NCI-H510A (cell line): ENCODE data around the gene LOXHD1.

Source experiments
- DNase-seq: peaks from one replicate; lab custom pipeline; 2025; lab: John Stamatoyannopoulos, UW

LOXHD1 gene

GRCh38 chr18:46452820-46453219 lies 204.2 kb downstream of the LOXHD1 start:
- DNase-seq = no peak

- DNase-seq = no peak
These were observed 207.5 kb downstream of the LOXHD1 start for GRCh38 chr18:46449499-46449898.

- DNase-seq = no peak
These were observed 208.0 kb downstream of the LOXHD1 start for GRCh38 chr18:46449033-46449432.

- no peak for DNase-seq
These were observed 208.7 kb downstream of the LOXHD1 start for GRCh38 chr18:46448347-46448746.

GRCh38 chr18:46447792-46448191 lies 209.2 kb downstream of the LOXHD1 start:
- no peak for DNase-seq

GRCh38 chr18:46447323-46447722 lies 209.7 kb downstream of the LOXHD1 start:
- no peak for DNase-seq

- DNase-seq = no peak
These were observed 211.3 kb downstream of the LOXHD1 start for GRCh38 chr18:46445522-46446313.

- no peak for DNase-seq
These were observed 218.0 kb downstream of the LOXHD1 start for GRCh38 chr18:46439037-46439436.

- DNase-seq = no peak
These were observed 220.0 kb downstream of the LOXHD1 start for GRCh38 chr18:46437061-46437460.

- no peak for DNase-seq
These were observed 220.4 kb downstream of the LOXHD1 start for GRCh38 chr18:46436621-46437020.

- no peak for DNase-seq
These were observed 222.0 kb downstream of the LOXHD1 start for GRCh38 chr18:46435031-46435430.

GRCh38 chr18:46434629-46435028 lies 222.4 kb downstream of the LOXHD1 start:
- DNase-seq = no peak

GRCh38 chr18:46433121-46433826 lies 223.7 kb downstream of the LOXHD1 start:
- no peak for DNase-seq

- DNase-seq = no peak
These were observed 225.4 kb downstream of the LOXHD1 start for GRCh38 chr18:46431522-46432171.

- no peak for DNase-seq
These were observed 227.3 kb downstream of the LOXHD1 start for GRCh38 chr18:46429649-46430224.

- DNase-seq = no peak
These were observed 227.9 kb downstream of the LOXHD1 start for GRCh38 chr18:46429130-46429529.

- no peak for DNase-seq
These were observed 228.7 kb downstream of the LOXHD1 start for GRCh38 chr18:46428368-46428767.

- DNase-seq = no peak
These were observed 229.6 kb downstream of the LOXHD1 start for GRCh38 chr18:46427216-46427995.
